Breast epithelium (tissue), 3 donors: ENCODE measurements around the gene CLCN1.

Experiments used
- POLR2A ChIP-seq: fragments of 450-650 bp; IDR thresholded peaks from one replicate; pipeline ENCODE4 v1.6.1; 2016; ENCODE audit warnings: antibody characterized with exemption, mild to moderate bottlenecking, moderate library complexity
- POLR2AphosphoS5 ChIP-seq, 3 donors: sonication (generic); formaldehyde crosslinking; IDR thresholded peaks; one replicate each; pipeline ENCODE4 v1.6.1; 2017; ENCODE audit warnings: antibody characterized with exemption in 3 of 3
- TF ChIP-seq, protein P1 (sequence below), 3 donors: fragments of 450-650 bp; IDR thresholded peaks; one replicate each; pipeline ENCODE4 v1.5.1; 2016 to 2017; ENCODE audit warnings: antibody characterized with exemption in 3 of 3, mild to moderate bottlenecking in 3 of 3, moderate library complexity in 3 of 3

DNA sequence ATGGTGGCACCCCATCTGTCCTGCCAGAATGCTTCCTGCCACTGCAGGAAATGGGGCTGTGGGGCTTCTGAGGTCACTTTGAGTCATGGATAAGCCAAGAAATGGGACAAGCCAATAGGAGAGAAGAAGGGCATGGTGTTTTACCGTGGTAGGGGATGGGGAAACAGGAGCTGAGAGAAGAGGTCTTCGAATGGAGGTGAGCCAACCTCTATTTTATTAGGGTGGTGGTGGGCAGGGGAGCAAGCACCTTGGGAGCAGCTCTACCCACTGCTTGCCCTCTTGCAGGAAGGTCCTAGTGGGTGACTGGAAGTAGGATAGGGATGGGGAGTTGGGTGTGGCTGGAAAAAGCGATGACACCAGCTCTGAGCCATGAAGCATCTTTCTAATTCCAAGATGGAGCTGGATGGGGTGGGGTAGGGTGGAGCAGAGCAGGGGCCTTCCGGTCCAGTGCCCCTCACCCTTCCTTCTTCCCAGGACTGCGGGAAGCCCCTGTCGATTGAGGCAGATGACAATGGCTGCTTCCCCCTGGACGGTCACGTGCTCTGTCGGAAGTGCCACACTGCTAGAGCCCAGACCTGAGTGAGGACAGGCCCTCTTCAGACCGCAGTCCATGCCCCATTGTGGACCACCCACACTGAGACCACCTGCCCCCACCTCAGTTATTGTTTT, 74.3 kb downstream of the CLCN1 start:
- TF ChIP-seq, protein P1, sequence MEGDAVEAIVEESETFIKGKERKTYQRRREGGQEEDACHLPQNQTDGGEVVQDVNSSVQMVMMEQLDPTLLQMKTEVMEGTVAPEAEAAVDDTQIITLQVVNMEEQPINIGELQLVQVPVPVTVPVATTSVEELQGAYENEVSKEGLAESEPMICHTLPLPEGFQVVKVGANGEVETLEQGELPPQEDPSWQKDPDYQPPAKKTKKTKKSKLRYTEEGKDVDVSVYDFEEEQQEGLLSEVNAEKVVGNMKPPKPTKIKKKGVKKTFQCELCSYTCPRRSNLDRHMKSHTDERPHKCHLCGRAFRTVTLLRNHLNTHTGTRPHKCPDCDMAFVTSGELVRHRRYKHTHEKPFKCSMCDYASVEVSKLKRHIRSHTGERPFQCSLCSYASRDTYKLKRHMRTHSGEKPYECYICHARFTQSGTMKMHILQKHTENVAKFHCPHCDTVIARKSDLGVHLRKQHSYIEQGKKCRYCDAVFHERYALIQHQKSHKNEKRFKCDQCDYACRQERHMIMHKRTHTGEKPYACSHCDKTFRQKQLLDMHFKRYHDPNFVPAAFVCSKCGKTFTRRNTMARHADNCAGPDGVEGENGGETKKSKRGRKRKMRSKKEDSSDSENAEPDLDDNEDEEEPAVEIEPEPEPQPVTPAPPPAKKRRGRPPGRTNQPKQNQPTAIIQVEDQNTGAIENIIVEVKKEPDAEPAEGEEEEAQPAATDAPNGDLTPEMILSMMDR (IDR thresholded peaks at IDR 0.05), result no peak
- TF ChIP-seq POLR2A (no peak), POLR2AphosphoS5 (IDR thresholded peaks at IDR 0.05) (no peak)
